Pulmonary artery endothelial cell (primary cell): Measurements from ENCODE around the gene ARFGAP3. TPM values are rescaled to one million over a fixed set of nuclear protein-coding genes. Genes with fewer than 3 reads are reported as not detected.
A peak's percentile ranks its signal among the peaks of the same experiment; 100 is the strongest.
"Not testable (repeated sequence)": the region's sequence is repeated elsewhere in the genome, so short reads cannot be mapped to it uniquely, and the experiment has no call there.

ENCODE experiments used
- DNase-seq: peaks from one replicate; pipeline ENCODE4 v3.0.0-alpha.2; 2011; ENCODE audit warnings: low read depth, low spot score
- total RNA-seq: library from RNA; depleted of rRNA; stranded (reverse); fragments of >200 nt; gene quantifications from 2 replicates; pipeline ENCODE4 v1.2.3, GENCODE V29; 2014

Gene ARFGAP3
- total RNA-seq, 1 donor from 2014 or later, result 59.6 TPM

GRCh38 chr22:42769574-42770447, 87.3 kb downstream of the ARFGAP3 start:
- DNase-seq, result peak; percentile 67

DNA sequence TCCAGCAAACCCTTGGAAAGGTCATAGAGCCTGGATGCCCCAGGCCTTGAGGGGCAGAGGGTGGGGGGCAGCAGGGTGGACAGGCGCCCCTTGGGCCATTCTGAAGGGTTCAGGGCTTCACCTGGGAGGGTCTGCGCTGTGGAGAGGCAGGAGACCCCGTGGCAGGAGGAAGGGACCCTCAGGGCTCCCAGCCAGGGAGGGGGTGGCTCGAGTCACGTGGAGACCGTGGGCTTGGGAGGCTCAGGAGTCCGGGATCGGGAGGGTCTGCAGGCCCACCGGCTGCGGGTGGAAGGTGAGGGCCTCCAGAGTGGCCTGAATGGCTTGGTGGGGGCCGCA, 87.9 kb downstream of the ARFGAP3 start:
- DNase-seq, result no peak

DNA sequence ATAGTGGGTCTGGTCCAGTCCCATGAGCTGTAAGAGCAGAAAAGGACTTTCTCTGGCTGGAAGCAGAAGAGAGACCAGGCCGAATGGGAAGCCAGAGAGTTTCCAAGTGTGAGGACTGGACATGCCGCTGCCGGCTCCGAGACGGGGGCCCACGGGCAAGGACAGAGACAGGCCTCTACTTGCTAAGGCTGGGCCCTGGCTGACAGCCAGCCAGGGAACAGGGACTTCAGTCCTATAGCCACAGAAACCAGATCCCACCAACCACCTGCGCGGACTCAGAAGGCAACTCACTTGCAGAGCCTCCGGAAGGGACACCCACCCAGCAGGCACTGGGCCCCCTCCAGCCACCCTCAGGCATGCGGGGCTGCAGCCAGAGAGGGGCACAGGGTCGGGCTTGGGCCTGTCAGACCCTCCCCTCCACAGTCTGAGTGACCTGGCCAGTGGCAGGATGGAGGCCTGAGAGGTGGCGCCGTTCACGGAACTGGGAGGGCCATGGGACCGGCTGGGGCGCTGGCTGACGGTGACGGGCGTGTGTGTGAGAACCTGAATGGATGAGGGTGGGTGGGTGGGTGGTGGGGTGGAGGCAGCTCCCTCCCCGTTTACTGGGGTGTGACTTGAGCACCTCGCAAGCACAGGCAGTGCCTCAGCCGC, 88.6 kb downstream of the ARFGAP3 start:
- no peak for DNase-seq

DNA sequence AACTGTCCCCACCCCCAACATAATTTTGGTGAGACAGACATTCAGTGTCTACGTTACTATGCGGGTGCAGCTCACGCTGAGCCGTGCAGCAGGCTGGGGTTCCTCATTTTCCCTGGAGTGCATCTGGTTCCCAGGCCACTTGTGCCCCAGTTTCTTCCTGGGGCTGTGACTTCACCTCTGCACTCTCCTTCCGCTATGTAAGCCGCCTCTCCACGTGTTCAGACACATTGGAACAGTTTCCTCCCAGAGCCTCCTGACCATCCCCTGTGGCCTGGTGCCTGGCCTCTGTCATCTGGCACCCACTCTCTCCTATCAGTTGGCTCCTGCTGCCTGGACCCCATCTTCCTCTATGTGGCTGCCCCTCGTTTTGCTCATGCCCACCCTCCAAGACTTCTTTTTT, 90.2 kb downstream of the ARFGAP3 start:
- DNase-seq, result no peak

DNA sequence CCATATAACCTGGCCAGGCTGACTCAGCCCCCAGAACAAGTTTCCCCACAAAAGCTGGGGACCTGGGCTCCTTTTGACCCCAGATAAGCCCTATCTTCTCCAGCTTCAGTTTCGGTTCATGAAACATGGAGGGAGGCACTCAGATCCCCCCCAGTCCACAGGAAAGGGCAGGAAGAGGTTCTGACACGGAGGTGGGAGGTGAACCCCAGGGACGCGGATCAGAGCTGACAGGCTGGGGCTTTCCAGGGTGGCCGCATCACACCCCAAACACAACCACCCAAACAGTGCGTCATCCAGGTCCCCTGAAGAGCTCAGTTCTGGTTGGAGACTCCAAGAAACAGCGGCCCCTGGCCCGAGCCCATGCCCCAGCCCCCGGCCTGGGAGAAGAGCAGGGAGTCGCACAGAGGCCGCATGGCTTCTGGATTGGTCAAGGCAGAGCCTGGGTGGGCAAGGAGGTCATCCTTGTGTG, 92.1 kb downstream of the ARFGAP3 start:
- no peak for DNase-seq

DNA sequence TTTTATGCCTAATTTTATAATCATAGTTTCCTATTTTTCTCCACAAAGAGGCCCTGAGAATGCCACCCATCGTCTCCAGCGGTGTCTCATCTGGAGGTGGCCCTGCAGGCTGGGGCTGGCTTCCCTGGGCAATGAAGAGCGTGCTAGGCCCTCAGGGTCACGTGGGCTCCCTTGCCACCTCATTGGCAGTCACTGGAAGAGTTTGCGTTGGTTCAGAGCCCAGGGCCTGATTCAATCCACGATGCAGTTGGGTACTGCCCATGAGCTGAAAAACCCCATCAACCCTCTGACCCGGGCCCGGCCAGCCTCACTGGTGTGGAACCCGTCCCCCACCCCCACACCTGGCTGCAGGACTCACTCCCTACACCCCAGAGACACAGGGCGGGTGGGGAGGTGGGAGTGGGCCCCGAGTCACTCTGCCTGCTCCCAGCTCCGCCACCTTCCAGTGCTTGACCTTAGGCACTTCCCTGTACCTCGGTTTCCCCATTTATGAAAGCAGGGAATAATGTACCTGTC, 93.0 kb downstream of the ARFGAP3 start:
- no peak for DNase-seq

DNA sequence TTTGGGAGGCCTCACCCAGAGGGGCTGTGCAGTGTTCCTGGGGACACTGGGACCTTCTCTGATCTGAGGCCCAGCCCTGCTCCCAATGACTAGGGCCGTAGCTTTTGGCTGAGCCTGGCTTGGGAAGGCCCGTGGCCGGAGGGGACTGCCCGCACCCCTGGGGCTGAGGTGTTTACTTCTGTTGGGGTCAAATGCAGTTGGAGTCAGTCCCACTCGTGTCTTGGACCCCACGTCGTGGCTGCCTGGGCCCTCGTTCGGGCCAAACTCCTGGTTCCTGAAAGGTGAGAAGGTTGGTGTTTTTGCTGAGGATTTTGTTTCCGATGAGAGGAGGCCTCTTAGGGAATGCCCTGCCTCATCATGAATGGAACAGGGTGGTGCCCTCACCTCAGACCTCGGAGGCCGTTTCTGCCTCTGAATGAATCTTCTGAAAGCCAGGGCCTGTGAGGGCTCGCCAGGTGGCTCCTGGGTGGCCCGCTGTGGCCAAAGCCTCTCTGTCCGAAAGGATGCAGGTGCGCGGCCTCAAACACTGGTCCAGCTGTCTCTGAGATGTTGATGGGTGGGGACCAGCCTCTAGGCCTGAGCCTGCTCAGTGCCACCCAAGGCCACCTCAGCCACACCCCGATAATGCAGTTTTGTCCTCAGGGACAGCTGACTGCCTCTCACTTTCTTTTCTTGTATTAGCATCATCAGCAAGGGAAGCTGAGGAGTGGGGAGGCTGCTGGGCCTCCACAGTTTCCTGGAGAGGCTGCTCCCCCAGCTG, 96.1 kb downstream of the ARFGAP3 start:
- no peak for DNase-seq

GRCh38 chr22:42758931-42759629, 98.0 kb downstream of the ARFGAP3 start:
- DNase-seq, result no peak

- not testable (repeated sequence) for DNase-seq
Measured at GRCh38 chr22:42755553-42755952, 101.5 kb downstream of the ARFGAP3 start.

DNA sequence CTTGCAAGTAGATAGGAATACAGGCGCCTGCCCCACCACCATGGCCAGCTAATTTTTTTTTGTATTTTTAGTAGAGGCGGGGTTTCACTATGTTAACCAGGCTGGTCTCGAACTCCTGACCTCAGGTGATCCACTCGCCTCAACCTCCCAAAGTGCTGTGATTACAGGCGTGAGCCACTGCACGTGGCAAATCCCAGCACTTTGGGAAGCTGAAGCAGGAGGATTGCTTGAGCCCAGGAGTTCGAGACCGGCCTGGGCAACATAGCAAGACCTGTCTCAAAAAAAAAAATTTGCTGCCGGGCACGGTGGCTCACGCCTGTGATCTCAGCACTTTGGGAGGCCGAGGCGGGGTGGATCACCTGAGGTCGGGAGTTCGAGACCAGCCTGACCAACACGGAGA, 102.0 kb downstream of the ARFGAP3 start:
- DNase-seq, result not testable (repeated sequence)

DNA sequence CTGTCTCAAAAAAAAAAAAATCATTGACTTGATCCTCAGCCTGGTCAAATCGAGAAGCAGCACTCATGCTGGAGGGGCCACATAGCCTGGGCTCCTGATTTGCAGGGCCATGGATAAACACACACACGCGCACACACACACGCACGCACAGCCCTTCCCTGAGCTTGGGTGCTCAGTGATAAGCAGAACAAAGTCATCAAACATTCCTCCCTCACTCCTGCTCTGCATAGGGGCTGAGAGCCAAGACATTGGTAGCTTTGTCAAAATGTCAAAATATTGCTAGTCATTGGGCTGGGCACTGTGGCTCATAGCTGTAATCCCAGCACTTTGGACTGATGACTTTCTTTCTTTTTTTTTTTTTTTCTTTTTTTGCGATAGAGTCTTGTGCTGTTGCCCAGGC, 102.4 kb downstream of the ARFGAP3 start:
- DNase-seq, result no peak

- DNase-seq, result no peak
Measured at GRCh38 chr22:42752912-42753311, 104.2 kb downstream of the ARFGAP3 start.

GRCh38 chr22:42752230-42752746, 104.8 kb downstream of the ARFGAP3 start:
- no peak for DNase-seq

GRCh38 chr22:42750421-42750820, 106.7 kb downstream of the ARFGAP3 start:
- DNase-seq, result not testable (repeated sequence)

- DNase-seq, result no peak
Measured at GRCh38 chr22:42747701-42748513, 109.2 kb downstream of the ARFGAP3 start.

Other genes with a start within 250 kb of the ARFGAP3 start
- 28.9 and 38.7 TPM in 2 replicates for gene POLDIP3, start 242.4 kb downstream of the ARFGAP3 start, total RNA-seq
- gene ATP5MGL, start 216.7 kb downstream of the ARFGAP3 start, total RNA-seq, result 0.13 and 0.46 TPM in 2 replicates
- 44.2 and 46.1 TPM in 2 replicates for gene CYB5R3, start 207.9 kb downstream of the ARFGAP3 start, total RNA-seq
- gene A4GALT, start 136.4 kb downstream of the ARFGAP3 start, total RNA-seq, result 16.5 and 25.6 TPM in 2 replicates
- gene PACSIN2, start 157.9 kb upstream of the ARFGAP3 start, total RNA-seq, result 62.1 and 67.5 TPM in 2 replicates
- 9.0 and 13.5 TPM in 2 replicates for gene TTLL1, start 232.1 kb upstream of the ARFGAP3 start, total RNA-seq